ENCODE results near the gene BTNL8. TPM values are rescaled to one million over a fixed set of nuclear protein-coding genes. Genes with fewer than 3 reads are reported as not detected.
A peak's percentile ranks its signal among the peaks of the same experiment; 100 is the strongest.

Gene BTNL8
- total RNA-seq (2014; rRNA removed), result not detected in 2 replicates
- not detected for polyA plus RNA-seq (2012)

DNA sequence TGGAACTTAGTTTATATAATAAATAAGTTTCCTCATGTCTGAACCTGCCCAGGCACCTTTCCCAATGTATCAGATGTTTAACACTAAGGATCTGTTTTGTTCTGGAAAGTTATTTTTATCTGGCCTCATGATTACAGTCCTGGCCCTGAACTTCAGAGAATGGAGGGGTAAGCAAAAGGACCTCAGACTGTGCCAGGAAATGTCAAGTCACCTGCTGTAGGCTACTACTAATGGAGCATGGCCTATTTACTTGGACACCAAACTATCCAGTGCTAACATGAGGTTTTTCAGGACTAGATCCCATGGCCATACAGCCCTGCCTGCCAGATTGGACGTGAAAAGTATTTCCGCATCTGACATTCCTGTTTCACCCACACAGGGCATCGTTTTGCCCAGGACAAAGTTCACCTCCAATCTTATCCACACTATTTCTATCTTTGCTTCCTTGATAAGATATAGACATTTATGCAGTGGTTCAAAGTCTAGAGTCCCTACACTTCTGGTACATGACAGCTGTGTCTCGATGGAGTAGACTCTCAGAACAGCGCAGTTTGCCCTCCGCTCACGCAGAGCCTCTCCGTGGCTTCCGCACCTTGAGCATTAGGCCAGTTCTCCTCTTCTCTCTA lies at the start of gene BTNL8:
TSS of gene BTNL8 (plus strand) at position 539 of the 626 bp plus-strand sequence. CDS start 152 bp downstream, outside the sequence.
- DNase-seq (ENCODE audit: low read depth), result no peak

- no peak for DNase-seq (ENCODE audit: low read depth)
Measured at GRCh38 chr5:180849827-180850226, 49.1 kb upstream of the BTNL8 start.

GRCh38 chr5:180850434-180851078 lies 48.4 kb upstream of the BTNL8 start:
- no peak for DNase-seq (ENCODE audit: low read depth)

- DNase-seq (ENCODE audit: low read depth), result no peak
Measured at GRCh38 chr5:180852495-180852894, 46.5 kb upstream of the BTNL8 start.

- DNase-seq (ENCODE audit: low read depth), result no peak
Measured at GRCh38 chr5:180853121-180853847, 45.7 kb upstream of the BTNL8 start.

GRCh38 chr5:180853848-180854176 lies 45.1 kb upstream of the BTNL8 start:
- DNase-seq (ENCODE audit: low read depth), result no peak

GRCh38 chr5:180858586-180858985 lies 40.4 kb upstream of the BTNL8 start:
- DNase-seq (ENCODE audit: low read depth), result no peak

DNA sequence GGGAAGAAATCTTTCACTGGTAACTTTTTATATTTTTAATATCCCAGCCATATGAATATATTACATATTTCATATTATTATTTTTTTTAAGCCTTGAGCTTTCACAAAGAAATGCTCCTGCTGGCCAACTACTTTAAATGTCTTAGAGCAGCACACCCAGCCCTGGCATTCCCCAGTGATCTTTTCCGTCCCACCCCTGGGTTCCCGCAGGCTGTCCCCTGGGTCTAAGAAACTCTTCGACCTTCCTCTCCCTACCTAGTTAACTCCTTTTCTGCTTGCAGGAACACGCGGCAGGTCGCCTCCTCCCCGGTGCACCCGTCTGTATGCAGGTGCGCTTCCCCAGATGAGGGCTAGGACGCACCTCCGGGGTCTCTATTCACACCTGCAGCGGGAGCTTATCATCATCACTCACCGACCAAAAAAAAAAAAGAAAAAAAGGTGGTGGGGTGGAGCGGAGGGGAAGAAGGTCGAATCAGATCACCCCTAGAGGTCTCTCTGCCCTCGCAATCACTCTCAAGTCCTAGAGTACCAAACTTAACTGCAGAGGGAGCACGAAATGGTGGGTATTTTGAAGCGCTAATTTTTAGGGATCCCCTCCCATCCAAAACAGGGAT lies 38.6 kb upstream of the BTNL8 start:
- peak; percentile 64 for DNase-seq (ENCODE audit: low read depth)

DNA sequence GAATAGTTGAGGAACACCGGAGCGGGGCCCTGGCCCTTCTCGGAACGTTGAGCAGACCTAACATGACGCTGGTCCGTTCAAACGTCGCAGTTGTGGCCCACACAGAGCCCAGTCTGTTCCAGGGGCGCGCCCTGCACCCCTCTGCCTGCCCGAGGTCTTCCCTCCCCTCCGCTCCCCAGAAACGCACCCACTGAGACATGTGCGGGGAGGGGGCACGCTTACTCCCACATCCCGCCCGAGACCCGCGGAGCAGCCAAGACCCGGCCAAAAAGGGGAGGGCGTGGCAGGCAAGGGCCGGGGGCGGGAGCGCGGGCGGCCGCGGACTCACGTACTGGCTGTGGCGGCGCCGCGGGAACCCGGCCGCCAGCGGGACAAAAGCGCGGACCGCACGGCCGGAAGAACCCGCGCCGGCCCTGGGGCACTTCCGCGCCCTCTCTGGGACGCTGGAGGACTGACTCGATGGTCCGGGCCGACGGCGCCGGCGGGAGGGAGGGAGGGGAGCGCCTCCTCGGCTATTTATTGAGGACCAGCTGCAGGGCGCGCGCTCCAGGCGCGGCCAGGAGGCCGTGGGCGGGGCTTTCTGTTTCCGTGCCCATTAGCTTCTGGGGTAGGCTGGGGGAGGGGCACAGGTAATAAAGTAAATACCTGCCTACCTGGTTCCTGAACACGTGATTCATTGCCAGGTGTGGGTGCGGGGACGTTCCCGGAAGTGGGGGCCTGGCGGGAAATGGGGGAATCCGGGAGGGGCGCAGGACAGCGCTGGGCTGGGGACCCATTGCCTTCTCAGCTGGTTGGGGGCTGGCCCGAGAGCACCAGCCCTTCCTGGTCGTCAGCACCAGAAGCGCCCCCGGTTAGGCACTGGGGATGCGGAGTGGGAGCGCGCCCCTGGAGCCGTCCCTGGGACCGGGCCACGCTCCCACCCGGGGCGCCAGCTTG lies 37.8 kb upstream of the BTNL8 start, which contains the start of gene ZFP62:
TSS of gene ZFP62 (minus strand) at position 390 of the 936 bp plus-strand sequence. CDS start at position 333, 57 bp downstream.
- peak; percentile 88 for DNase-seq (ENCODE audit: low read depth)

DNA sequence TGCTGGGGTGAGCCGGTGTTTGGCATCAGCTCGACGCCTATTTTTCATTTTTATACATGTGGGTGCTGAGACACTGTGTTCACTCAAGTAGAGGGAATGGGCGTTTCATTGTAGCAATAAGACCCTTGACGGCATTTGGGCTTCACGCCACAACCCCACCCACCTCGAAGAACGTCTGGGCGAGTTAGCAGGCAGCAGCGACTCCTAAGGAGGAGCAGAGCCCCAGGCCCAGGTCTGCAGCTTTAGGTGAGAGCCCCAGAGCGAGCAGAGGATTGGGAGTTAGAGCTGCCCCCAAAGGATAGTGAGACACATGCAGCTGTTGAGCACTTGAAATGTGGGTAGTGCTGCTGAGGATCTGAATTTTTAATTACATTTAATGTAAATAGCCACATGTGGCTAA lies 36.3 kb upstream of the BTNL8 start:
- DNase-seq (ENCODE audit: low read depth), result no peak

- DNase-seq (ENCODE audit: low read depth), result peak; percentile 55
Measured at GRCh38 chr5:180865981-180866695, 32.8 kb upstream of the BTNL8 start.

- DNase-seq (ENCODE audit: low read depth), result no peak
Measured at GRCh38 chr5:180866985-180867384, 32.0 kb upstream of the BTNL8 start.

- DNase-seq (ENCODE audit: low read depth), result peak; percentile 72
Measured at GRCh38 chr5:180868960-180869359, 30.0 kb upstream of the BTNL8 start.

DNA sequence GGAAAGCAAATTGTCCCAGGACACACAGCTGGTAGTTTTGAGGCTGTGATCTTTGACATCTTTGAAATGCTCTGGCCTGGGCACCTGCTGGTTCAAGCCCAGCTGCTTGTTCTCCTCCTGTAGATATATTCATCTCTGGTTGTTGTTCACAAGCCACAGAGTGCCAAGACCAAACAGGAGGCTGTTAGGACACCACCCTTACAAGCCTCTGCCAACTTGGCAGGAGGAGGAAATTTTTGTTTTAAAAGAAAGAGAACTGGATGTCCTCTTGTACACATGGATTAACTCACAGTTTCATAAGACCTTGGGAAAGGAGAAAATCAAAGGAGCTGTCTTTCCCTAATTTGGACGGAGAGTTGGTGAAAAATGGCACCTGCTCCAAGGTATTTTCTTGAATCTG lies 29.4 kb upstream of the BTNL8 start:
- DNase-seq (ENCODE audit: low read depth), result no peak

- no peak for DNase-seq (ENCODE audit: low read depth)
Measured at GRCh38 chr5:180870276-180871068, 28.5 kb upstream of the BTNL8 start.

- no peak for DNase-seq (ENCODE audit: low read depth)
Measured at GRCh38 chr5:180872419-180872818, 26.5 kb upstream of the BTNL8 start.

DNA sequence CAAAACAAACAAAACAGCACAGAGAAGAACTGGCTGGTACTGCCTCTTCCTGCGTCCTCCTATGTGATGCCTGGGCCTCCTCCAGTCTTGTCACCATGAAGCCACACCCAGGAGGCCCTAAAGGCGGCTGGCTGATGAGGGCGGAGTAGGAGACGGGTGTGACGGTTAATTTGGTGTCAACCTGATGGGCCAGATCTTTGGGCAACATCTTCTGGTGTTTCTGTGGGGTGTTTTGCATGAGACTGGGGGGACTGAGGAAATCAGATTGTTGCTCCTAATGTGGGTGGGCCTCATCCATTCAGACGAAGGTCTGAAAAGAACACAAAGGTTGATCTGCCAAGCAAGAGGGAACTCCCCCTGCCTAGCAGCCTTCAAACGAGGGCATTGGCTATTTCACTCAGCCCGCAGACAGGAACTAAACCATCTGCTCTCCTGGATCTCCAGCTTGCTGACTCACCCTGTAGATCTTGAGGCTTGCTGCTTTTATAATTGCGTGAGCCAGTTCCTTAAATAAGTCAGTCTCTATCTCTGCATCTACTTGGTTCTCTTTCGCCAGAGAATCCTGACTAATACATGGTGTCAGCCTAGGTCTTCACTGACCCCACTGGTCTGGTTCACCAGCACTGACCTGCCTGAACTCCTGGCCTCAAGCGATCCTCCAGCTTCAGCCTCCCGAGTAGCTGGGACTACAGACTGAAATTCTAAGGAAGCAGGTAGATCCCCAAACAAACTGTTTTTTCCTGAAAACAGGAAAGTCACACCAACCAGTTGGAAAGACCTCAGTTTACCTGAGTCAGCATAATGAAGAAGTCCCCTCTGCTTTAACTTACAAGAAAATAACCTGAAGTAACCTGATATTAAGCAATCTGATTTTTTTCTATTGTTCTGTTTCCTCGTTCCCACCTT lies 25.1 kb upstream of the BTNL8 start:
- DNase-seq (ENCODE audit: low read depth), result peak; percentile 50

DNA sequence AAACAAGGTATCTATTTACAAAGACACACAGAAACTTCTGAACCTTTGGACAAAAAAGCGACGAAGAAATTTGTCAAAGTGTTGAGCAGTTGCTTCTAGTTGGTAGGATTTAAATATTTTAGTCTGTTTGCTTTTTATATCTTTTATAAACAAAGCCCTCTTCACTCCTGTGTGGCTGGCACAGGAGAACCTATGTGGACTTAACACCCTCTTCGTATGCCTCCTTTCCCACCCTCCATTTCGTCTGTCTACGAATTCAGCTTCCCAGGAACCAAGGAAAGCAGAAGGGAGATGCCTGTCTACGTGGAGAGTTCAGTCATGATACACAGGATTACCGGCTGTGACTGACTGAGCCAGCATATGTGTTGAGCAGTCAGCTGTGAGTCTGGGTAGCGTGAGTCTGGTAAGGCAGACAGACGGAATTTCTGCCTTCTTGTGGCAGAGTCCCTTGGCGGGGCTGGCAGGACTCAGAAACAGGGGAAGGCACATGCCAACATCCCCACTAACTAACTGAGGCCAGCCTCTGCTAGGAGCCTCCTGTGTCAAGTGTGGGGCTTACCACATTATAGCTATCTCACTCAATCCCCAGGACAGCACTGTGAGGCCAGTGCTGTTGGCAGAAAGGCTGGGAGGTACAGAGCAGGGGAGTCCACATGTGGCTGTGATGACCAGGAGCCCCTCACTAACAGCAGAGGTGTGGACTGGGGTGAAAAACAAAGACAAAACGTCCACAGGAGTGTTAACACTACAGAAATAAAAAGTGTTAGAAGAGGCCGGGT lies 24.0 kb upstream of the BTNL8 start:
- DNase-seq (ENCODE audit: low read depth), result no peak

Measured in LHCN-M2 (cell line).